Neuron (in vitro differentiated cells): ENCODE data around the gene SEC24C.

Experiments
- H2AFZ ChIP-seq: one replicate; pipeline ENCODE4 v1.6.1; 2013; ENCODE audit warnings: low read depth, mild to moderate bottlenecking, inconsistent platforms, low read length, moderate library complexity
- H3K27me3 ChIP-seq: one replicate; pipeline ENCODE4 v1.6.1; 2013; ENCODE audit warnings: low read length; ENCODE audit not compliant: insufficient read depth
- H3K36me3 ChIP-seq: one replicate; pipeline ENCODE4 v1.6.1; 2013; ENCODE audit warnings: low read length; ENCODE audit not compliant: insufficient read depth
- H3K4me1 ChIP-seq: one replicate; pipeline ENCODE4 v1.6.1; 2013; ENCODE audit warnings: low read length; ENCODE audit not compliant: insufficient read depth
- H3K4me3 ChIP-seq: 2 replicates; pipeline ENCODE4 v1.5.1; 2013; ENCODE audit warnings: mild to moderate bottlenecking, low read length, moderate library complexity
- H3K9me3 ChIP-seq: one replicate; pipeline ENCODE4 v1.6.1; 2013; ENCODE audit warnings: low read length

The SEC24C gene

GRCh38 chr10:73819081-73819480 lies 74.9 kb downstream of the SEC24C start:
- H3K4me1 ChIP-seq: no peaks in the 10 kb centered on the region
- no peaks in the 10 kb centered on the region for H3K27me3 ChIP-seq
- no peak overlapping the region for H3K4me3 ChIP-seq
- H3K9me3 ChIP-seq: no peaks in the 10 kb centered on the region
- no peak overlapping the region for H2AFZ ChIP-seq
- peaks cover 14% of the 10 kb centered on the region for H3K36me3 ChIP-seq

DNA sequence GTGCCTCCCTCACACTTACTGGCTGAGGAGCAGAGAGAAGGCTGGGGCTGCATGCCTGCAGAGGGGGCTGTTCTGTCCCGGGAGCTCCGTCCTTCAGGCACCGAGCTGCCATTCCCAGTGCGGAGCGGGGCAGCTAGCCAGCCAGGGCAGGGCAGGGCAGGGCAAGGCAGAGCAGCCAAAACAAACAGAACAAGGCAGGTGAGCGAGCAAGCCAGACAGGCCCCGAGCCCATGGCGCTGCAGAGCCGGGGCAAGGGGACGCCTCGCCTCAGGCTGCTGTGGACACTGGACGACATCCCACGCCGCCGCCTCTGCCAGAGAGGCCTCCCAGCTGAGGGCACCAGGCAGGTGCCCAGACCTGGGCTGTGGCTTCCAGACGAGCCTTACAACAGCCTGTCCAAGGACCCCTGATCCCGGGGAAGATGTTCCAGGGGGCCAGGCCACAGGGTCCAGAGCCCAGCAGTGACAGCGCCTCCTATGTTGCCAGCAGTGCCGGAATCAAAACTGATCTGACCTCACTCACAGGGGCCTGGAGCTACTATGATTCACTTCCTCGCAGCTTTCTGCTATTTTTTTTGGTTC lies 75.4 kb downstream of the SEC24C start:
- H3K36me3 ChIP-seq: peaks cover 15% of the 10 kb centered on the region
- no peak overlapping the region for H2AFZ ChIP-seq
- H3K27me3 ChIP-seq: no peaks in the 10 kb centered on the region
- H3K9me3 ChIP-seq: no peaks in the 10 kb centered on the region
- no peaks in the 10 kb centered on the region for H3K4me1 ChIP-seq
- H3K4me3 ChIP-seq: no peak overlapping the region
